Keratinocyte (primary cell): ENCODE data around the gene KRTAP5-3.

ENCODE experiments used
- EZH2 ChIP-seq: IDR thresholded peaks from one replicate; pipeline ENCODE4 v1.6.1; 2012; ENCODE audit warnings: inconsistent platforms, mild to moderate bottlenecking, low read length, moderate library complexity
- TF ChIP-seq, protein P1 (sequence below), 3 experiments: IDR thresholded peaks in 1 of 3; conservative IDR thresholded peaks in 1 of 3; optimal IDR thresholded peaks in 1 of 3; 2 replicates in 2 of 3; 3 replicates in 1 of 3; pipeline versions ENCODE3 to v1.5.1; 2011; ENCODE audit warnings: low read length in 3 of 3, mild to moderate bottlenecking in 3 of 3, moderate library complexity in 2 of 3, control low read depth in 1 of 3, inconsistent platforms in 1 of 3; ENCODE audit not compliant: insufficient read depth in 2 of 3; ENCODE audit errors: extremely low read depth in 1 of 3

DNA sequence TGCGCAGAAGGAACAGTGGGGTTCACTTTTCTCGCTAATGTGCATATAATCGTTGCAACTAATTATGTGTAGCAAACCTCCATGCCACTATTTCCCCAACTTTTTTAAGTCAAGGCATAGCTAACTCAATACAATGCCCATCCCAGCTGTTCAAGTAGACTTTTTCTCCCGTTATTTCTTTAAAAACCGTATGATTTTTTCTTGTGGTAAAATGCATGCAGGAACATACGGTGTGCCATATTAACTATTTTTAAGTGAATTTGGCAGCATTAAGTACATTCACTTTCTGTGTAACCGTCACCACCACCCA is 33.4 kb downstream of the KRTAP5-3 start:
- TF ChIP-seq, protein P1, sequence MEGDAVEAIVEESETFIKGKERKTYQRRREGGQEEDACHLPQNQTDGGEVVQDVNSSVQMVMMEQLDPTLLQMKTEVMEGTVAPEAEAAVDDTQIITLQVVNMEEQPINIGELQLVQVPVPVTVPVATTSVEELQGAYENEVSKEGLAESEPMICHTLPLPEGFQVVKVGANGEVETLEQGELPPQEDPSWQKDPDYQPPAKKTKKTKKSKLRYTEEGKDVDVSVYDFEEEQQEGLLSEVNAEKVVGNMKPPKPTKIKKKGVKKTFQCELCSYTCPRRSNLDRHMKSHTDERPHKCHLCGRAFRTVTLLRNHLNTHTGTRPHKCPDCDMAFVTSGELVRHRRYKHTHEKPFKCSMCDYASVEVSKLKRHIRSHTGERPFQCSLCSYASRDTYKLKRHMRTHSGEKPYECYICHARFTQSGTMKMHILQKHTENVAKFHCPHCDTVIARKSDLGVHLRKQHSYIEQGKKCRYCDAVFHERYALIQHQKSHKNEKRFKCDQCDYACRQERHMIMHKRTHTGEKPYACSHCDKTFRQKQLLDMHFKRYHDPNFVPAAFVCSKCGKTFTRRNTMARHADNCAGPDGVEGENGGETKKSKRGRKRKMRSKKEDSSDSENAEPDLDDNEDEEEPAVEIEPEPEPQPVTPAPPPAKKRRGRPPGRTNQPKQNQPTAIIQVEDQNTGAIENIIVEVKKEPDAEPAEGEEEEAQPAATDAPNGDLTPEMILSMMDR (optimal IDR thresholded peaks at IDR 0.05 in 1 of 3, IDR thresholded peaks at IDR 0.05 in 1 of 3, conservative IDR thresholded peaks at IDR 0.05 in 1 of 3; ENCODE audit: extremely low read depth in 1 of 3, insufficient read depth in 2 of 3, low read length in 3 of 3) = no peak
- TF ChIP-seq EZH2 = no peak
